HG03064 (cell line): ENCODE data around the gene PPP1R13L.

Experiments
- ATAC-seq: cut with Tn5 transposase; IDR thresholded peaks from one replicate; pipeline ENCODE4 v1.9.1; 2021; ENCODE audit warnings: low read depth; ENCODE audit not compliant: unreplicated experiment

Gene PPP1R13L

GRCh38 chr19:45368737-45369340, 36.0 kb downstream of the PPP1R13L start:
- no peak for ATAC-seq

- no peak for ATAC-seq
Measured at GRCh38 chr19:45368127-45368526, 36.7 kb downstream of the PPP1R13L start.

- no peak for ATAC-seq
Measured at GRCh38 chr19:45364696-45365095, 40.2 kb downstream of the PPP1R13L start.

- ATAC-seq: no peak
Measured at GRCh38 chr19:45363861-45364459, 40.9 kb downstream of the PPP1R13L start.

- no peak for ATAC-seq
Measured at GRCh38 chr19:45362291-45362690, 42.6 kb downstream of the PPP1R13L start.

- no peak for ATAC-seq
Measured at GRCh38 chr19:45361608-45362007, 43.3 kb downstream of the PPP1R13L start.

GRCh38 chr19:45358213-45358792, 46.6 kb downstream of the PPP1R13L start:
- ATAC-seq: no peak

- ATAC-seq: no peak
Measured at GRCh38 chr19:45357445-45357783, 47.5 kb downstream of the PPP1R13L start.

GRCh38 chr19:45356760-45357444, 48.0 kb downstream of the PPP1R13L start:
- ATAC-seq: no peak

- no peak for ATAC-seq
Measured at GRCh38 chr19:45355910-45356309, 49.0 kb downstream of the PPP1R13L start.

- ATAC-seq: no peak
Measured at GRCh38 chr19:45355402-45355801, 49.5 kb downstream of the PPP1R13L start.

- no peak for ATAC-seq
Measured at GRCh38 chr19:45354241-45354842, 50.5 kb downstream of the PPP1R13L start.

GRCh38 chr19:45352914-45353796, 51.7 kb downstream of the PPP1R13L start:
- ATAC-seq: no peak

GRCh38 chr19:45352471-45352870, 52.4 kb downstream of the PPP1R13L start:
- ATAC-seq: no peak

- no peak for ATAC-seq
Measured at GRCh38 chr19:45352062-45352461, 52.8 kb downstream of the PPP1R13L start.

- no peak for ATAC-seq
Measured at GRCh38 chr19:45351401-45351952, 53.4 kb downstream of the PPP1R13L start.

- ATAC-seq: no peak
Measured at GRCh38 chr19:45350477-45351058, 54.3 kb downstream of the PPP1R13L start.

- ATAC-seq: no peak
Measured at GRCh38 chr19:45349430-45349941, 55.4 kb downstream of the PPP1R13L start.

GRCh38 chr19:45349126-45349415, 55.8 kb downstream of the PPP1R13L start:
- no peak for ATAC-seq
